MM.1S (cell line): ENCODE measurements around the gene FNIP2.
A peak's percentile ranks its signal among the peaks of the same experiment; 100 is the strongest.

Experiments used
- DNase-seq: peaks from one replicate; pipeline ENCODE4 v3.0.0-alpha.2; 2015
- H2AFZ ChIP-seq: fragments of 300-600 bp; sonication (generic); 2 replicates; pipeline ENCODE4 v1.6.0; 2016; ENCODE audit warnings: antibody characterized with exemption, low read length
- H3F3A ChIP-seq: fragments of 300-600 bp; sonication (generic); 2 replicates; pipeline ENCODE4 v1.6.1; 2016; ENCODE audit warnings: mild to moderate bottlenecking, antibody characterized with exemption, low read length, moderate library complexity, mixed read lengths; ENCODE audit not compliant: insufficient read depth
- H3K27ac ChIP-seq: fragments of 300-600 bp; sonication (generic); 2 replicates; pipeline ENCODE4 v1.5.1; 2016; ENCODE audit warnings: mild to moderate bottlenecking, low read length
- H3K27me3 ChIP-seq: fragments of 300-600 bp; sonication (generic); replicated peaks from 2 replicates; pipeline ENCODE4 v1.6.0; 2016; ENCODE audit warnings: low read length; ENCODE audit not compliant: insufficient read depth
- H3K36me3 ChIP-seq: fragments of 300-600 bp; sonication (generic); replicated peaks from 2 replicates; pipeline ENCODE4 v1.6.1; 2016; ENCODE audit warnings: mild to moderate bottlenecking, low read length, mixed read lengths; ENCODE audit not compliant: insufficient read depth
- H3K4me1 ChIP-seq: fragments of 300-600 bp; sonication (generic); 2 replicates; pipeline ENCODE4 v1.6.1; 2016; ENCODE audit warnings: low read length, mixed read lengths
- H3K4me2 ChIP-seq: fragments of 300-600 bp; sonication (generic); 2 replicates; pipeline ENCODE4 v1.6.0; 2016; ENCODE audit warnings: low read depth, low read length
- H3K4me3 ChIP-seq: fragments of 300-600 bp; sonication (generic); 2 replicates; pipeline ENCODE4 v1.5.1; 2016; ENCODE audit warnings: low read length, mixed read lengths
- H3K79me2 ChIP-seq: fragments of 300-600 bp; sonication (generic); 2 replicates; pipeline ENCODE4 v1.6.1; 2016; ENCODE audit warnings: mixed run types, low read length, mixed read lengths
- H3K9ac ChIP-seq: fragments of 300-600 bp; sonication (generic); 2 replicates; pipeline ENCODE4 v1.6.1; 2016; ENCODE audit warnings: low read length, mixed read lengths
- H3K9me2 ChIP-seq: fragments of 300-600 bp; sonication (generic); replicated peaks from 2 replicates; pipeline ENCODE4 v1.6.1; 2016; ENCODE audit warnings: mild to moderate bottlenecking, low read length, mixed read lengths; ENCODE audit not compliant: insufficient read depth
- H3K9me3 ChIP-seq: fragments of 300-600 bp; sonication (generic); replicated peaks from 2 replicates; pipeline ENCODE4 v1.6.1; 2016; ENCODE audit warnings: mild to moderate bottlenecking, low read length, mixed read lengths; ENCODE audit not compliant: insufficient read depth
- H4K20me1 ChIP-seq: fragments of 300-600 bp; sonication (generic); 2 replicates; pipeline ENCODE4 v1.6.1; 2016; ENCODE audit warnings: mild to moderate bottlenecking, low read length, moderate library complexity, mixed read lengths; ENCODE audit not compliant: insufficient read depth
- CTCF ChIP-seq: fragments of 300-600 bp; sonication (generic); IDR thresholded peaks from 2 replicates; pipeline ENCODE4 v1.5.1; 2016; ENCODE audit warnings: antibody characterized with exemption, low read length, mixed read lengths
- EZH2 ChIP-seq: fragments of 300-600 bp; sonication (generic); optimal IDR thresholded peaks from 2 replicates; pipeline ENCODE3; 2017; ENCODE audit warnings: low read depth, mild to moderate bottlenecking, antibody characterized with exemption, low read length, mixed read lengths
- EZH2phosphoT487 ChIP-seq: fragments of 300-600 bp; sonication (generic); IDR thresholded peaks from 2 replicates; pipeline ENCODE4 v1.6.1; 2018; ENCODE audit warnings: antibody characterized with exemption, low read length

FNIP2 gene

GRCh38 chr4:158728236-158728635 is 40.6 kb upstream of the FNIP2 start:
- Histone ChIP-seq H3K36me3 (no peaks in the 10 kb centered on the region), H3K4me1 (no peaks in the 10 kb centered on the region), H2AFZ (no peak overlapping the region), H3F3A (peaks cover 6% of the 10 kb centered on the region), H3K4me2 (no peak overlapping the region), H3K27me3 (no peaks in the 10 kb centered on the region), H3K27ac (no peak overlapping the region), H3K4me3 (no peak overlapping the region), H3K79me2 (no peaks in the 10 kb centered on the region), H4K20me1 (no peaks in the 10 kb centered on the region), H3K9me2 (no peaks in the 10 kb centered on the region), H3K9me3 (no peaks in the 10 kb centered on the region), H3K9ac (no peak overlapping the region)
- DNase-seq: no peak
- TF ChIP-seq EZH2phosphoT487 (no peak), EZH2 (no peak), CTCF (no peak)

GRCh38 chr4:158729716-158730559 is 38.9 kb upstream of the FNIP2 start:
- Histone ChIP-seq H2AFZ (no peak overlapping the region), H3K4me2 (no peak overlapping the region), H3K4me1 (no peaks in the 10 kb centered on the region), H3K9me2 (no peaks in the 10 kb centered on the region), H3K27ac (no peak overlapping the region), H3K36me3 (no peaks in the 10 kb centered on the region), H3K9me3 (no peaks in the 10 kb centered on the region), H4K20me1 (no peaks in the 10 kb centered on the region), H3F3A (no peaks in the 10 kb centered on the region), H3K27me3 (no peaks in the 10 kb centered on the region), H3K79me2 (no peaks in the 10 kb centered on the region), H3K9ac (no peak overlapping the region), H3K4me3 (no peak overlapping the region)
- DNase-seq: peak; percentile 59
- no peak for TF ChIP-seq EZH2phosphoT487
- TF ChIP-seq CTCF: peak; percentile 83
- no peak for TF ChIP-seq EZH2

GRCh38 chr4:158738866-158739265 is 30.0 kb upstream of the FNIP2 start:
- H3K9me3 ChIP-seq: no peaks in the 10 kb centered on the region

More at GRCh38 chr4:158738866-158739265, 30.0 kb upstream of the FNIP2 start:
- H3F3A ChIP-seq: no peaks in the 10 kb centered on the region
- H4K20me1 ChIP-seq: no peaks in the 10 kb centered on the region
- no peak for DNase-seq
- H3K79me2 ChIP-seq: no peaks in the 10 kb centered on the region
- no peaks in the 10 kb centered on the region for H3K9me2 ChIP-seq
- H2AFZ ChIP-seq: no peak overlapping the region
- no peak overlapping the region for H3K4me2 ChIP-seq
- H3K36me3 ChIP-seq: no peaks in the 10 kb centered on the region
- no peak overlapping the region for H3K9ac ChIP-seq
- no peak for TF ChIP-seq EZH2
- no peak for TF ChIP-seq EZH2phosphoT487
- TF ChIP-seq CTCF: no peak
- no peaks in the 10 kb centered on the region for H3K4me1 ChIP-seq
- no peak overlapping the region for H3K27ac ChIP-seq
- no peaks in the 10 kb centered on the region for H3K27me3 ChIP-seq
- no peak overlapping the region for H3K4me3 ChIP-seq
